ENCODE data around the gene AZU1. TPM values are rescaled to one million over a fixed set of nuclear protein-coding genes. Genes with fewer than 3 reads are reported as not detected.

AZU1 gene
- total and polyA plus RNA-seq, 2 of the 8 experiments (the other 6 are each of a cell fraction or from before 2014, with no cell fraction given), result 0.80 to 1.3 TPM

DNA sequence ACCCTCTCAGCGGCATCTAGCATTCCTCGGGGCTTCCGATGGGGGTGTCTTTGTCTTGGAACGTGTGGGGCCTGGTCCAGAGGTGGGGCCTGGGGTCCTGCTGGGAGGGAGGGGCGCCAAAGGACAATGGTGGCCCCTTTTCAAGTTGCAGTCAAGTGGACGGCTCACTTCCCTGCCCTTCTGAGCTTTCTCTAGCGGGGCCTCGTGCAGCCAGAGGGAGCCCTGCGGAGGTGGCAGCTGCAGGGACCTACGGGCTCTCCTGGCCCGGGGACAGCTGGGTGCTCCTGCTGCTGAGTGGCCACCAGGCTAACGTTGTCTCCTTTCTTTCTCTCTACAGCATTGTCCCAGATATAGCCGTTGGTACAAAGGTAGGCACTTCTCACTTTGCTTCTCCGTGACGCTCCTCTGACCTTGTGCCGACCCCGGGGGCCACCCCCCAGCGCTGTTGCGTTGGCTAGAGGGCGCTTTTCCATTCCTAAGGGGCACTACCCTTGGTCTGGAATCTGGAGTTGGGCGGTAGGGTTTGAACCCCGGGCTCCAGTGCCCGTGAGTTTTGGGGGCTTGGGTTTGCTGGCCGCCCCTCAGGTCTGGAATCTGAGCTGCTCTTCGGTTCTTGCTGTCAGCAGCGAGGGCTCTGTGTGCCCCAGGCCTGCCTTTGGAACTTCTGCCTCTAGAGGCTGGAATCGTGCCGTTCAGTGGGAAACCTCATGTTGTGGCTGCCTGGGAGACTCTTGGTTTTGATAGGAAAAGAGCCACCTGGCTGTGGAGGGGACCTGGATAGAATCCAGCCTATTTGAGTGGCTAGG lies 28.4 kb upstream of the AZU1 start:
- Histone ChIP-seq H2AK5ac (ENCODE audit: low read depth, low read length) (no peak overlapping the region), H3K14ac (ENCODE audit: insufficient read length) (no peak overlapping the region), H3K4me1 (replicated peaks in 1 of 4; ENCODE audit: control insufficient read depth in 3 of 4, insufficient read depth in 4 of 4, low read length in 3 of 4) (peaks cover 0 to 29% (median 16%) of the 10 kb centered on the region in 4 experiments; a peak in 6 of 7 replicates), H3K36me3 (ENCODE audit: control insufficient read depth in 2 of 4, insufficient read depth in 4 of 4, low read length in 3 of 4) (peaks cover 12 to 37% (median 32%) of the 10 kb centered on the region in 4 experiments; a peak in 7 of 8 replicates), H3K9me3 (ENCODE audit: insufficient read depth in 2 of 2, low read depth in 1 of 2, low read length in 1 of 2) (no peaks in the 10 kb centered on the region), H3K18ac (ENCODE audit: extremely low read depth, low read length) (no peak overlapping the region; the same call in 1 of the 2 replicates), H2BK15ac (ENCODE audit: low read length) (no peak overlapping the region), H2BK20ac (ENCODE audit: low read length) (no peak overlapping the region), H3K23ac (ENCODE audit: insufficient read length) (no peak overlapping the region), H3K4me3 (ENCODE audit: extremely low read depth in 1 of 4, insufficient read depth in 2 of 4, low read depth in 3 of 4, low read length in 4 of 4) (peak overlapping the region; percentile 88 to 100 (median 96)), H4K8ac (ENCODE audit: extremely low read depth, insufficient read depth, low read length) (no peak overlapping the region; the same call in 1 of the 2 replicates), H2BK5ac (ENCODE audit: low read depth, low read length) (peak overlapping the region; percentile 71), H4K5ac (ENCODE audit: insufficient read length, low read depth, low read length) (no peak overlapping the region), H3K23me2 (ENCODE audit: low read depth, low read length) (peaks cover 10% of the 10 kb centered on the region; the same call in 1 of the 2 replicates), H3K4me2 (ENCODE audit: insufficient read depth in 1 of 2, low read depth in 2 of 2, low read length in 2 of 2) (peak overlapping the region; percentile 62 to 93), H3K4ac (replicated peaks; ENCODE audit: insufficient read length, low read depth, low read length) (no peak overlapping the region), H3K79me1 (ENCODE audit: low read depth, low read length) (peaks cover 10% of the 10 kb centered on the region; the same call in 1 of the 2 replicates), H2BK12ac (ENCODE audit: low read depth, low read length) (no peak overlapping the region), H3K79me2 (ENCODE audit: control insufficient read depth in 1 of 2, insufficient read depth in 2 of 2, low read length in 2 of 2) (peaks cover 62 to 65% of the 10 kb centered on the region in 2 experiments), H2AFZ (ENCODE audit: low read length) (no peak overlapping the region), H4K20me1 (replicated peaks in 1 of 2; ENCODE audit: control insufficient read depth in 1 of 2, insufficient read depth in 2 of 2, low read length in 2 of 2) (peaks cover 53 to 54% of the 10 kb centered on the region in 2 experiments), H2BK120ac (replicated peaks; ENCODE audit: low read depth, low read length) (no peak overlapping the region), H3K27me3 (replicated peaks in 1 of 4; ENCODE audit: control insufficient read depth in 3 of 4, extremely low read depth in 1 of 4, insufficient read depth in 3 of 4, low read length in 3 of 4) (no peaks in the 10 kb centered on the region), H3K56ac (replicated peaks; ENCODE audit: insufficient read length, low read depth, low read length) (no peak overlapping the region), H4K91ac (replicated peaks; ENCODE audit: insufficient read length, low read length) (no peak overlapping the region), H3K27ac (ENCODE audit: low read depth, low read length) (peak overlapping the region; percentile 75; the same call in 1 of the 2 replicates), H3K9ac (replicated peaks in 1 of 4; ENCODE audit: extremely low read depth in 1 of 4, low read depth in 3 of 4, low read length in 3 of 4) (peak overlapping the region; percentile 86 to 98 (median 93))
- DNase-seq (ENCODE audit: low read depth in 1 of 2, low spot score in 2 of 2), result peak in 1 of 2 experiments; percentile 67
- FAIRE-seq, result no peak
- POLR2A ChIA-PET (ENCODE audit: partially characterized antibody), result interaction anchor here (0.5 to 16.9 kb wide), 28 partner anchors 9 to 268 kb away, joined by 3 to 277 read pairs (median 6); partner anchors contain the start of genes AZU1, BSG, CDC34 and CNN2
- 32% methylated on average over 28 of the region's 28 CpGs; no CpG with 5 or more reads in 1 of the 2 experiments for WGBS, 2 experiments (ENCODE audit: extremely low coverage in 1 of 2, insufficient coverage in 1 of 2, insufficient read length in 1 of 2, insufficient replicate concordance in 2 of 2, low coverage in 1 of 2, low lambda C conversion rate in 2 of 2, missing lambda C conversion rate in 1 of 2)
- CTCF ChIA-PET (ENCODE audit: partially characterized antibody), result interaction anchor here (0.6 to 2.3 kb wide), 10 partner anchors 10 to 185 kb away, joined by 3 to 10 read pairs (median 3); partner anchors contain the start of gene WDR18
- no peak for TF ChIP-seq ASH2L (IDR thresholded peaks at IDR 0.05; ENCODE audit: low read length)
- no peak for TF ChIP-seq BRCA1 (IDR thresholded peaks at IDR 0.05; ENCODE audit: low read depth, low read length)
